OCI-LY3 (cell line): ENCODE data around the gene TRPM5.

ENCODE experiments used
- CTCF ChIP-seq: fragments of 200-600, 300-600 bp; sonication (generic); IDR thresholded peaks from 2 replicates; pipeline ENCODE4 v1.5.1; 2014; ENCODE audit warnings: antibody characterized with exemption, low read length, low read depth
- EZH2phosphoT487 ChIP-seq: fragments of 200-600 bp; shearing (Covaris generic); IDR thresholded peaks from 2 replicates; pipeline ENCODE4 v1.6.1; 2018; ENCODE audit warnings: antibody characterized with exemption, mixed run types, low read depth

DNA sequence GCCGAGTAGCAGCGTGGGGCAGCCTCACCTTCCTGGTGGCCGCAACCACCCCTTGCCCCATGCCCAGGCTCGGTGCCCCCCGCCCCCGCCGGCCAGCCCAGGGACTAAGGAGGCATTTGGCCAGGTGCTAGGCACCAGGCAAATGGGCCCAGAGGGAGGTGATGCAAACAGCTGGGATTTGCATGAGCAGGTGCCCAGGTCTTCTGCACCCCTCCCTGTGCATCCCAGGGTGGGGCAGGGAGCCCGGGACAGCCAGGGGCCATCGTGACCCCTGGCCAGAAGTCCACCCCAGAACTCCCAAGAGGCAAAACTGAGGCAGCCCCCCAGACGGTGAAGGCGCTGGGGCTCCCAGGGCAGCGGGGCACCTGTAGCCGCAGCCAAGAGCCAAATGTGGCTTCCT, 18.1 kb downstream of the TRPM5 start:
- TF ChIP-seq EZH2phosphoT487 (no peak), CTCF (no peak)
